ENCODE measurements around the gene ANKRD63.

Gene ANKRD63

GRCh38 chr15:40323239-40323952 lies 40.5 kb upstream of the ANKRD63 start, which contains the start of gene INAFM2:
Gene INAFM2 (plus strand): TSS chr15:40323692. CDS start chr15:40324056, 364 bp downstream.
- peak; percentile 92 to 93 for DNase-seq (ENCODE audit: low read depth in 1 of 2, low spot score in 1 of 2)
- in situ Hi-C loops (cut with HindIII; ENCODE audit: low pct_unique_long_range_greater_than_20kb, low sequenced_read_pairs): no loop called here
- no peak for TF ChIP-seq JUND (IDR thresholded peaks at IDR 0.05; ENCODE audit: low read depth)

GRCh38 chr15:40322531-40323238 lies 39.8 kb upstream of the ANKRD63 start:
- in situ Hi-C loops (cut with HindIII; ENCODE audit: low pct_unique_long_range_greater_than_20kb, low sequenced_read_pairs): no loop called here
- no peak for DNase-seq (ENCODE audit: low read depth in 1 of 2, low spot score in 1 of 2)
- no peak for TF ChIP-seq JUND (IDR thresholded peaks at IDR 0.05; ENCODE audit: low read depth)

- peak; percentile 67 to 75 for DNase-seq (ENCODE audit: low read depth in 1 of 2, low spot score in 1 of 2)
- in situ Hi-C loops (cut with HindIII; ENCODE audit: low pct_unique_long_range_greater_than_20kb, low sequenced_read_pairs): no loop called here
- no peak for TF ChIP-seq JUND (IDR thresholded peaks at IDR 0.05; ENCODE audit: low read depth)
These were observed 38.1 kb upstream of the ANKRD63 start for GRCh38 chr15:40320931-40321371.

- no peak for DNase-seq (ENCODE audit: low read depth in 1 of 2, low spot score in 1 of 2)
- TF ChIP-seq JUND (IDR thresholded peaks at IDR 0.05; ENCODE audit: low read depth): no peak
- in situ Hi-C loops (cut with HindIII; ENCODE audit: low pct_unique_long_range_greater_than_20kb, low sequenced_read_pairs): no loop called here
These were observed 37.5 kb upstream of the ANKRD63 start for GRCh38 chr15:40320409-40320808.

- no peak for TF ChIP-seq JUND (IDR thresholded peaks at IDR 0.05; ENCODE audit: low read depth)
- in situ Hi-C loops (cut with HindIII; ENCODE audit: low pct_unique_long_range_greater_than_20kb, low sequenced_read_pairs): no loop called here
- no peak for DNase-seq (ENCODE audit: low read depth in 1 of 2, low spot score in 1 of 2)
These were observed 34.7 kb upstream of the ANKRD63 start for GRCh38 chr15:40317580-40317979.

- no peak for TF ChIP-seq JUND (IDR thresholded peaks at IDR 0.05; ENCODE audit: low read depth)
- in situ Hi-C loops (cut with HindIII; ENCODE audit: low pct_unique_long_range_greater_than_20kb, low sequenced_read_pairs): no loop called here
- DNase-seq (ENCODE audit: low read depth in 1 of 2, low spot score in 1 of 2): no peak
These were observed 34.1 kb upstream of the ANKRD63 start for GRCh38 chr15:40316931-40317330.

- TF ChIP-seq JUND (IDR thresholded peaks at IDR 0.05; ENCODE audit: low read depth): no peak
- in situ Hi-C loops (cut with HindIII; ENCODE audit: low pct_unique_long_range_greater_than_20kb, low sequenced_read_pairs): no loop called here
- DNase-seq (ENCODE audit: low read depth in 1 of 2, low spot score in 1 of 2): no peak
These were observed 31.9 kb upstream of the ANKRD63 start for GRCh38 chr15:40314723-40315276.

- in situ Hi-C loops (cut with HindIII; ENCODE audit: low pct_unique_long_range_greater_than_20kb, low sequenced_read_pairs): no loop called here
- no peak for DNase-seq (ENCODE audit: low read depth in 1 of 2, low spot score in 1 of 2)
These were observed 30.9 kb upstream of the ANKRD63 start for GRCh38 chr15:40313531-40314398.

GRCh38 chr15:40312370-40313158 lies 29.7 kb upstream of the ANKRD63 start:
- in situ Hi-C loops (cut with HindIII; ENCODE audit: low pct_unique_long_range_greater_than_20kb, low sequenced_read_pairs): no loop called here
- DNase-seq (ENCODE audit: low read depth in 1 of 2, low spot score in 1 of 2): no peak
- TF ChIP-seq JUND (IDR thresholded peaks at IDR 0.05; ENCODE audit: low read depth): no peak

More at GRCh38 chr15:40313531-40314398, 30.9 kb upstream of the ANKRD63 start:
- TF ChIP-seq JUND (IDR thresholded peaks at IDR 0.05; ENCODE audit: low read depth): no peak

- in situ Hi-C loops (cut with HindIII; ENCODE audit: low pct_unique_long_range_greater_than_20kb, low sequenced_read_pairs): no loop called here
- DNase-seq (ENCODE audit: low read depth in 1 of 2, low spot score in 1 of 2): no peak
- TF ChIP-seq JUND (IDR thresholded peaks at IDR 0.05; ENCODE audit: low read depth): no peak
These were observed 28.1 kb upstream of the ANKRD63 start for GRCh38 chr15:40310993-40311392.

Measured in T47D (cell line).